Measurements from ENCODE around the gene FOXM1. TPM values are rescaled to one million over a fixed set of nuclear protein-coding genes. Genes with fewer than 3 reads are reported as not detected.
"Not testable (repeated sequence)": the region's sequence is repeated elsewhere in the genome, so short reads cannot be mapped to it uniquely, and the experiment has no call there.

The FOXM1 gene
- total RNA-seq, 1 donor from 2014 or later, result 15.2 TPM

DNA sequence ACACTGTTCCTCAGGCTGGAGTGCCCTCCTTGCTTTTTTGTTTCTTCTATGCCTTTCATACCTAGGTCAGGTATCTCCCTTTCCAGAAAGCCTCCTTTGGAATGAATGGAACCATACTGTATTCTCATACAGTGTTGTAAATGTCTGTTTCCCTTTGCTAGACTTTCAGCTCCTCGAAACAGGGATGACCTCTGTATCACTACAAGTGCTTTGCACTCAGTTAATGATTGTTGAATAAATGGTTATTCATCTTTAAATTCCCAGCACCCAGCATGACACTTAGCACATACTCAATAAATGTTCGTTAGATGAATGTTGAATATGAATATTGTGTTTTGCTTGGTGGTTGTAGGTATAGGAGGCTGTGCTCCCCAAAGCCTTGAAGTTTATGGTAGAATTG, 7.8 kb upstream of the FOXM1 start:
- H3K27ac Mint-ChIP-seq (ENCODE audit: unreplicated experiment), result peak overlapping the region; percentile 9
- no peak for DNase-seq (ENCODE audit: low spot score)
- H3K4me1 Mint-ChIP-seq (ENCODE audit: low read depth), result peaks cover 3% of the 10 kb centered on the region
- no peak overlapping the region for H3K4me3 Mint-ChIP-seq (ENCODE audit: unreplicated experiment)
- TF ChIP-seq, protein P1, sequence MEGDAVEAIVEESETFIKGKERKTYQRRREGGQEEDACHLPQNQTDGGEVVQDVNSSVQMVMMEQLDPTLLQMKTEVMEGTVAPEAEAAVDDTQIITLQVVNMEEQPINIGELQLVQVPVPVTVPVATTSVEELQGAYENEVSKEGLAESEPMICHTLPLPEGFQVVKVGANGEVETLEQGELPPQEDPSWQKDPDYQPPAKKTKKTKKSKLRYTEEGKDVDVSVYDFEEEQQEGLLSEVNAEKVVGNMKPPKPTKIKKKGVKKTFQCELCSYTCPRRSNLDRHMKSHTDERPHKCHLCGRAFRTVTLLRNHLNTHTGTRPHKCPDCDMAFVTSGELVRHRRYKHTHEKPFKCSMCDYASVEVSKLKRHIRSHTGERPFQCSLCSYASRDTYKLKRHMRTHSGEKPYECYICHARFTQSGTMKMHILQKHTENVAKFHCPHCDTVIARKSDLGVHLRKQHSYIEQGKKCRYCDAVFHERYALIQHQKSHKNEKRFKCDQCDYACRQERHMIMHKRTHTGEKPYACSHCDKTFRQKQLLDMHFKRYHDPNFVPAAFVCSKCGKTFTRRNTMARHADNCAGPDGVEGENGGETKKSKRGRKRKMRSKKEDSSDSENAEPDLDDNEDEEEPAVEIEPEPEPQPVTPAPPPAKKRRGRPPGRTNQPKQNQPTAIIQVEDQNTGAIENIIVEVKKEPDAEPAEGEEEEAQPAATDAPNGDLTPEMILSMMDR (IDR thresholded peaks at IDR 0.05), result no peak
- H3K36me3 Mint-ChIP-seq (ENCODE audit: low read depth), result peaks cover 5% of the 10 kb centered on the region
- no peaks in the 10 kb centered on the region for H3K27me3 Mint-ChIP-seq (ENCODE audit: low read depth)
- no peaks in the 10 kb centered on the region for H3K9me3 Mint-ChIP-seq (ENCODE audit: low read depth)

DNA sequence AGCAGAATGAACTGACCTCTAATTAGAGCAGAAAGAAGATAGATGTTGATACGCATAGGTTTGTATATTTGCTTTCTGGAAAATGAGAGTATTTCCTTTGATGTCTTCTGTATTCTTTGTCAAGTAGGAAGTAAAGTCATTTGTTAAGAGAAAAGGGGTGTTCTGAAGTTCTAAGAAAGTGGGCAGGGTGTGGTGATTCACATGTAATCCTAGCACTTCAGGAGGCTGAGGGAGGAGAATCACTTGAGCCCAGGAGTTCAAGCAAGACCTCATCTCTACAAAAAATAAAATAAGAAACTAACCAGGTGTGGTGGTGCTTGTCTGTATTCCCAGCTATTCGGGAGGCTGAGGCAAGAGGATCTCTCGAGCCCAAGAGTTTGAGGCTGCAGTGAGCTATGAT, 2.9 kb upstream of the FOXM1 start:
- no peak overlapping the region for H3K27ac Mint-ChIP-seq (ENCODE audit: unreplicated experiment)
- H3K4me3 Mint-ChIP-seq (ENCODE audit: unreplicated experiment), result no peak overlapping the region
- H3K27me3 Mint-ChIP-seq (ENCODE audit: low read depth), result no peaks in the 10 kb centered on the region
- no peaks in the 10 kb centered on the region for H3K9me3 Mint-ChIP-seq (ENCODE audit: low read depth)
- TF ChIP-seq, protein P1 (IDR thresholded peaks at IDR 0.05), result no peak
- peaks cover 21% of the 10 kb centered on the region for H3K4me1 Mint-ChIP-seq (ENCODE audit: low read depth)
- H3K36me3 Mint-ChIP-seq (ENCODE audit: low read depth), result no peaks in the 10 kb centered on the region
- DNase-seq (ENCODE audit: low spot score), result no peak

DNA sequence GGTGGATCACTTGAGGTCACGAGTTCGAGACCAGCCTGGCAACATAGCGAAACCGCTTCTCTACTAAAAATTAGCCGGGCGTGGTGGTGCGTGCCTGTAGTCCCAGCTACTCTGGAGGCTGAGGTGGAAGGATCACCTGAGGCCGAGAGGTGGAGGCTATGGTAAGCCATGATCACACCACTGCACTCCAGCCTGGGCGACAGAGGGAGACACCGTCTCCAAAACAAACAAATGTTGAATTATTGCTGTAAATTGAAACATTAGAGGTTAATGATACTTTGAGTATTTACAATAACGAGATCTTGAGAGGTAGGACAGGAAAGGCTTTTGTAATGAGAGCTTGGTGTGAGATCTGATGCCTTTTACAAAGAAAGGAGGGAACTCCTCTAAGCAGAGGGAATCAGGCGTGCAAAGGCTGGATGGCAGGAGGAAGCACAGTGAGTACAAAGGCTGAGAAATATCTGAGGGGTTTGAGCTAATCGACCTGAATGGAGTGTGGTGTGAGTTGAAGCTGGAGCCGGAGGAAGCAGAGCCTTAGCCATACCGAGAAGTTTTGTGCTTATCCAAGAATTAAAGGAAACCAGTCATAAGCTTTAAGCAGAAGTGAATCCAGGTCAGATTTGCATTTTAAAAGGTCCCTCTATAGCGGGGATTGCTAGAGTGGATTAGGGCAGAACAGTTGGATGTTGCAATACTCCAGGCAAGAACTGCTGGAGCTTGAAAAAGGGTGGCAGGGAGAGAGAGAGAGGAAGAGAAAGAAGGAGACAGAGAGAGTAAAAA, 1.2 kb upstream of the FOXM1 start:
- TF ChIP-seq, protein P1 (IDR thresholded peaks at IDR 0.05), result peak; percentile 42
- Mint-ChIP-seq H3K27ac (ENCODE audit: unreplicated experiment) (peak overlapping the region; percentile 97), H3K9me3 (ENCODE audit: low read depth) (no peaks in the 10 kb centered on the region), H3K36me3 (ENCODE audit: low read depth) (no peaks in the 10 kb centered on the region), H3K4me3 (ENCODE audit: unreplicated experiment) (peak overlapping the region; percentile 95), H3K27me3 (ENCODE audit: low read depth) (no peaks in the 10 kb centered on the region), H3K4me1 (ENCODE audit: low read depth) (peaks cover 21% of the 10 kb centered on the region)
- peak; percentile 32 for DNase-seq (ENCODE audit: low spot score)

DNA sequence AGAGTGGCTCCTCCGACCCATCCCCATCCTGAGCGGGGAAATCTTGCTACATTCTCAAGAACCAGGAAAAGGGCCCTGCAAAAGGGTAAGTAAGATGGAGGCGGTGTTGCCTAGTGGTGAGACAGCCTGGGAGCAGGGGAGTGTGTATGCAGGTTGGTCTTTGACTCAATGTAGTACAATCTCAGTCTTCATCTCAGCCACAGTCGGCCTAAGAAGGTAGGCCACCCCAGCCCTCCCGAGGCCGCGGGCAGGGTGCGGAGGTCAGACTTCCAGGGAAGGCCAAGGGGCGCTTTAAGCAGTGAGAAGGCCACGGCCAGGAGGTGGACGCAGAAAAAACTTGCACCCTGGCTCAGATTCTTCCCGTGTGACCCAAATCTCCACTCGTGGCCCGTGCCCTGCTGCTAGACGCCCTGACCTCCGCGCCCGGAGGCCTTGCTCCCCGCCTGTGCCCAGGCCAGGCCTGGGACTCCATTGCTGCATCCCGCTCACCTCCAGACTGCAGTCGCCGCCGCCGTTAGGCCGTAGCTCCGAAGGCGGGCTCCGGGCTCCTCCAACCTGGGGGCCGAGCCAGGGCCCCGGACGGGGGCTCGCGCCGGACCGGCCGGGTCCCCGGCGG, 435 bp downstream of the FOXM1 start:
- peak overlapping the region; percentile 75 for H3K4me3 Mint-ChIP-seq (ENCODE audit: unreplicated experiment)
- H3K36me3 Mint-ChIP-seq (ENCODE audit: low read depth), result no peaks in the 10 kb centered on the region
- H3K4me1 Mint-ChIP-seq (ENCODE audit: low read depth), result peaks cover 21% of the 10 kb centered on the region
- DNase-seq (ENCODE audit: low spot score), result peak; percentile 85
- H3K27me3 Mint-ChIP-seq (ENCODE audit: low read depth), result no peaks in the 10 kb centered on the region
- H3K9me3 Mint-ChIP-seq (ENCODE audit: low read depth), result no peaks in the 10 kb centered on the region
- TF ChIP-seq, protein P1 (IDR thresholded peaks at IDR 0.05), result no peak
- H3K27ac Mint-ChIP-seq (ENCODE audit: unreplicated experiment), result peak overlapping the region; percentile 68

DNA sequence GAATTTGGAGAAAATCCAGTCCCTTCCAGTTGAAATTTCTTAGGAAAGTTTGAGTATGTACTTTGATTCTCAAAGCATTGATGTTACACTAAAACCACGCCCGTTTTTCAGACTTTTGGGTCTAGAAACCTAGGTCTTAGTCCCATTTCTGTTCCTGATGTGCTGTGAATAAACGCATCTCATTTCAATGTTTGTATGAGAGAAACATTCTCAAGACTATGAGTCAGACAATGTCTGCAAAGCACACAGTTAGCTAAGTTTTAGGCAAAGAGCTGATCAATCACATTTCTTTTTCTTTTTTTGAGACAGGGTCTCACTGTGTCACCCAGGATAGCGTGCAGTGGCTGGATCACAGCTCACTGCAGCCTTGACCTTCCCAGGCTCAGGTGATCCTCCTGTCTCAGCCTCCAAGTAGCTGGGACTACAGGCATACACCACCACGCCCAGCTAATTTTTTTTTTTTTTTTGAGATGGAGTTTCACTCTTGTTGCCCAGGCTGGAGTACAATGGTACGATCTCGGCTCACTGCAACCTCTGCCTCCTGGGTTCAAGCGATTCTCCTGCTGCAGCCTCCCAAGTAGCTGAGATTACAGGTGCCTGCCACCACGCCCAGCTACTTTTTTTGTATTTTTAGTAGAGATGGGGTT, 7.9 kb downstream of the FOXM1 start:
- H3K4me1 Mint-ChIP-seq (ENCODE audit: low read depth); DNase-seq (ENCODE audit: low spot score); H3K9me3 Mint-ChIP-seq (ENCODE audit: low read depth); H3K36me3 Mint-ChIP-seq (ENCODE audit: low read depth); H3K4me3 Mint-ChIP-seq (ENCODE audit: unreplicated experiment); H3K27me3 Mint-ChIP-seq (ENCODE audit: low read depth): not testable (repeated sequence)
- peak overlapping the region; percentile 18 for H3K27ac Mint-ChIP-seq (ENCODE audit: unreplicated experiment)

Measured in chondrocyte (in vitro differentiated cells).